OCI-M1 (cell line): Measurements from ENCODE around the gene ALG3.

Experiments used
- DNase-seq: peaks from one replicate; lab custom pipeline; 2025; lab: John Stamatoyannopoulos, UW

ALG3 gene

DNA sequence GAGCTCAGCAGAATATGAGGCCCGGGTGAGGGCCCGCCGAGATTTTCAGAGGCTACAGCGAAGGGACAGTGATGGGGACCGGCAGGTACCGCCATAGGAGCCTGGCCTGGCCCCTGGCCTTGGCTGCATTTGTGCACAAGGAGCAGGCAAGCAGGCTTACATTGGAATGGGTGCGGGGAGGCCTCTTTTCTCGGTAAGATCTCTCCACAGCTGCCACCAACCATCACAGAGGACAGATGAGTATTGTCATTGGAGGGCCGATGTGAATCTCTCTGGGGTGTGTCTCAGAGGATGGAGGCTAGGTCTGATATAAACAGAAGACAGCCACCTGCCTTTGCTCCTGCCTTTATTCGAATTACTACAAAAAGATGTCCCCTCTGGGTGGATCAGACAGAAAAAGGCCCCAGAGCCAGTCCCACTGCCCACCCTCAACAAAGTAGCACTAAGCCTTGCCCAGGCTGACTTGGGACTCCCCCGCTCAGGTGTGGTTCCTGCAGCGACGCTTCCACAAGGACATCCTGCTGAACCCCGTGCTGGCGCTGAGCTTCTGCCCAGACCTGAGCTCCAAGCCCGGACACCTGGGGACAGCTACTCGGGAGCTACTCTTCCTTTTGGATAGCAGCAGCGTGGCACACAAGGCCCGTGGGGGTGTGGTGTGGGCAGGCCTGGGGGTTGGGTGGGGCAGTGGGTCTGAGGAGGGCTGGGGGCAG is 13.9 kb downstream of the ALG3 start:
- DNase-seq: no peak

GRCh38 chr3:184234224-184234623 is 14.5 kb downstream of the ALG3 start:
- peak; percentile 63 for DNase-seq

GRCh38 chr3:184233127-184233843 is 15.5 kb downstream of the ALG3 start:
- no peak for DNase-seq

DNA sequence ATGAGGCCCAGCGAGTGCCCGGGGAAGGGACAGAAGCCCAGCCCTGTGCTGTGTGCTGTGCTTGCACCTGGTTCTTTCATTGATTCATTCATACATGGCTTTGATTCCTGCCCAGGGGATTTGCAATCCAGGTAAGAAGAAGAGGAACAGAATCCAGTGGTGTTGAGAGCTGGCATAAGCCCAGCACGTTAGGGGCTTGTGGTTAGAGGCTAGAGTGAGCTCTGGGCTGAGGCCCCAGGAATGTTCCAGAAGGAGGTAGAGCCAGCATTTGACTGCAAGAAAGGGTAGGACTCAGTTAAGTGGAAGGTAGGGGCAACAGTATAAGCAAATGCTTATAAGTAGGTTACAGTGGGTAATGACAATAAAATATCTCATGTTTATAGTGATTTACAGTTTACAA is 17.1 kb downstream of the ALG3 start:
- no peak for DNase-seq

GRCh38 chr3:184230603-184231528 is 17.9 kb downstream of the ALG3 start:
- DNase-seq: no peak

DNA sequence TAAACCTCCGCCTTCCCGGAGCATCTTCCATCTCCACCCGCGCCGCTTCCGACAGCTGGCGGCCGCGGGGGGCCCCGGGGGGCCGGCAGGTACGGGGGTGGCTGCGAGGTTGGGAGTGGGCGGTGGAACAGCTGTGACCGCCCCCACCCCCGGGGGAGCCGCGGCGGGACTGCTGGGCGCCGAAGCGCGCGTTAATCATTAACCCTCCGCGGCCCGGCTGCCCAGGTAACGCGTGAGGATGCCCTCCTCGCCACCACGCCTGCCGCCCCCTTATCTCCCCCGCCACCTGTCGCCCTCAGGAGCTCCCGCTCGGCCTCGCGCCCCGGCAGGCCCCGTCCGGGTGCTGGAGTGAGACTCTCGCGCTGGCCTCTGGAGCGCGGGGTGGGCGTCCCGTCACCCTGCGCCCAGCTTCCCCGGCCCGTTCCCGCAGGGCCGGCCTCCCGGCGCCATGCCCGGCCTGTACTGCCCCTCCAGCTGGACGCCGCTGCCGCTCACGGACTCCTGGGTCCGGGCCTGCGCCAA is 18.6 kb downstream of the ALG3 start:
- no peak for DNase-seq

DNA sequence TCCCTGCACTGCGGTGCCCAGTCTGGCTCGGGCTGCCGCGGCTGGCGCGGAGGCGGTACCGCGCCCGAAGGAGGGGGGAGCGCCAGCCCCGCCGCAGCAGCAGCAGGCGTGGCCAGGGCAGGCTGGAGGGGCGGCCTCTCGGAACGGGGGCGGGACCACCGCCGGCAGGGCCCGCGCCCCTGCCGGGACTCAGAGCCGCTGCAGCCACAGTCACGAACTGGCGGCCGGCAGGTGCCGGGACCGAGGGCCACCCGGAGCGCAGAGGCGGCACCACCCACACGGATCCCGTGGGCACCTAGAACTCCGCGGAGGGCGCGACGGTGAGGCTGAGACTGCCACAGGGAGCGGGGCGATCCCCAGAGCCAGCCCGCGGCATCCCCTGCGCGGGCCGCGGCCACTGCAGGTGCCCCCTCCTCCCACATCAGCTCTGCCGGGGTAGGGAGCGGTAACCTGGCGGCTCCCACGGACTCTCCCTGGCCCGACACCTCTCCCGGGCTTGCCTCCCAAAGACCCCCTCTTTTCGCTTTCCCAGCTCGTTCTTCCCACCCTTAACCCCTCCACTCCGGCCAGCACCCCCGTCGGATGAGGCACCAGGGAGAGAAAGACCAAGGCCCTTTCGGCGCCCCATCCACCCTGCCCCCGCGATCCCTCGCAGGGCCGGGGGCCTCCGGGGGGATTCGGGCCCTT is 19.2 kb downstream of the ALG3 start, which contains the start of gene VWA5B2:
Gene VWA5B2, plus strand, starts transcription at position 192 of the 687 bp plus-strand sequence. CDS start 944 bp downstream, outside the sequence.
- DNase-seq: peak; percentile 49

DNA sequence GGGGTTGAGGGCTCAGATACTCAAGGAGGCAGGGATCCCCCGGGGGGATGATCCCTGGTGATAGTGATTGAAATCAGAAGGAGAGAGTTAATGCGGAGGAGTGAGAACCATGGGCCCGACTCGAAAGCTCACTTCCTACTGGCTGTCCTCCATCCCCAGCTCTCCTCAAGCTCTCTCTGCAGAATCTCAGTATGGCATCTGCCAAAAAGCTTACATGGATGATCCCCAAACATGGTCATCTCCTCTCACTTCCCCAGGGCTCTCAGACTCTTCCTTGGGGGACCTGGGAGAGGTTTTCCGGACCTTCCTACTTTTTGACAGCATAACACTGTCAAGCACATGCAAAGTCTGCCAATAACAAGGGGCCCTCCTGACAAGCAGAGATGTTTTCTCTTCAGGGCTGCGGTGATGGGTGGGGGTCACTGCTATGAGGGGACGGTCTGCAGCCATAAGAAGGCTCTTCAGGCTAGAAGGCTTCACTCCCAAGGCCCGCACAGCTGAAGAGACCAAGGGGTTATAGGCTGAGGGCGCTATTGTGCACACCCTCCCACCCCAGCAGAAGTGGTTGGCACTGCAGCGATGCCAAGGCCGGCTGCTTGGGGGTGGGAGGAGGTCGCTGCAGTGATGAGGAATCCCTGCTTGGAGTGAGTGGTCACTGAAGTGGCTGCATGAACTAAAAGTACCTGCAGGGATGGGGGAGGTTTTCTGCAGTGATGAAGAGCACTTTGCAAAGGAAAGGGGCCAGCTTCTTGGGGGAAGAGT is 20.2 kb downstream of the ALG3 start:
- no peak for DNase-seq

DNA sequence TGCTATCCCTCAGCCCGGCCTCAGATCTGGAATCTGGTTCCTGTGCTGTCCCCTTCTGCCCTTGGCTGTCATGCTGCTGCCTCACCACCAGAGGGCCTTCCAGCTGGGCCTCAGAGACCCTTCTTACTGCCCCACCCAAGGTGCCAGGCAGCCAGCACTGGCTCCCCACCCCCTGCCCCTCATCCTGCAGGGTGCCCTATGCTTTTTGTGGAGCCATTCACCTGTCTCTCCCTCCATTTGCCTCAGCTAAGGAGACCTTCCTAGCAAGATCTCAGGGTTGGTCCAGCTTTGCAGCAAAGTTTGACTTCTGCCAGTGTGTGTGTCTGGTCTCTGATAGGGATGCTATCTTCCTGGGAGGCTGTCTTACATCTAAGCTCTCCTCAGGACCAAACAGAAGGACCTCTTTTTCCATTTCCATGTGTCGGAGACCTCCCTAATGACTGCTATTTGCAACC is 21.3 kb downstream of the ALG3 start:
- DNase-seq: peak; percentile 32

DNA sequence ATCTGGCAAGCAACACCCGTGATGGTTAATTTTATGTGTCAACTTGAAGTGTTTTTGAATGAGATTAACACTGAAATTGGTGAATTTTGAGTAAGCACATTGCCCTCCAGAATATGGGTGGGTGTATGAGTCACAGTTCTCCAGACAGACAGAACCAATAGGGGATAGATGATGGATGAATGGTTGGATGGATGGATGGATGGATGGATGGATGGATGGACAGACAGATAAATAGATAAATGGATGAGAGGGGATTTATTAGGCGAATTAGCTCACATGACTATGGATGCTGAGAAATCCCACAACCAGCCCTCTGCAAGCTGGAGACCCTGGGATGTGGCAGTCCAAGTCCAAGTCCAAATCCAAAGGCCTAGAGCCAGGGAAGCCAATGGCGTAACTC is 24.8 kb downstream of the ALG3 start:
- no peak for DNase-seq

DNA sequence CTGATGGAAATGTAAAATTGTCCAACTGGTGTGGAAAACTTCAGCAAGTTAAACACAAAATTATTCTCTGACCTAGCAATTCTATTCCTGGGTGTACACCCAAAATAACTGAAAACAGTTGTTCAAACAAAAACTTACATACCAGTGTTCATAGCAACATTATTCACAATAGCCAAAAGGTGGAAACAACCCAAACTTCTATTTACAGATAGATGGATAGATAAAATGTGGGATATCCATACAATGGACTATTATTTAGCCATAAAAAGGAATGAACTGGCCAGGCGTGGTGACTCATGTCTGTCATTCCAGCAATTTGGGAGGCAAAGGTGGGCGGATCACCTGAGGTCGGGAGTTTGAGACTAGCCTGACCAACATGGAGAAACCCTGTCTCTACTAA is 26.2 kb downstream of the ALG3 start:
- no peak for DNase-seq

GRCh38 chr3:184218814-184219213 is 29.9 kb downstream of the ALG3 start:
- DNase-seq: no peak

DNA sequence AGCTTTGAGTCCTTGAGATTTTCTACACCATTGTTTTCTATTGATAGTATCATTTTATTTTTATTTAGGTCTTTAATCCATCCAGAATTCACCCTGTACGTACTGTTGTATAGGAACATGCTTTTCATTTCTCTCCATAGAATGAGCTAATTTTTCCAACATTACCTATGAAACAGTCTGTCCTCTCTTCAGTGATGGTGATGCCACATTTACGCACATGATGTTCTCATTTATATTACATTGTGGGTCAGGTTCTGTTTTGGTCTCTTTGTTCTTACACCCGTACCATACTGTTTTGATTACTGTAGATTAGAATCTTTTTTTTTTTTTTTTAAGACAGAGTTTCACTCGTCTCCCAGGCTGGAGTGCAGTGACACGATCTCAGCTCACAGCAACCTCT is 37.0 kb downstream of the ALG3 start:
- no peak for DNase-seq

GRCh38 chr3:184211297-184211696 is 37.5 kb downstream of the ALG3 start:
- no peak for DNase-seq

DNA sequence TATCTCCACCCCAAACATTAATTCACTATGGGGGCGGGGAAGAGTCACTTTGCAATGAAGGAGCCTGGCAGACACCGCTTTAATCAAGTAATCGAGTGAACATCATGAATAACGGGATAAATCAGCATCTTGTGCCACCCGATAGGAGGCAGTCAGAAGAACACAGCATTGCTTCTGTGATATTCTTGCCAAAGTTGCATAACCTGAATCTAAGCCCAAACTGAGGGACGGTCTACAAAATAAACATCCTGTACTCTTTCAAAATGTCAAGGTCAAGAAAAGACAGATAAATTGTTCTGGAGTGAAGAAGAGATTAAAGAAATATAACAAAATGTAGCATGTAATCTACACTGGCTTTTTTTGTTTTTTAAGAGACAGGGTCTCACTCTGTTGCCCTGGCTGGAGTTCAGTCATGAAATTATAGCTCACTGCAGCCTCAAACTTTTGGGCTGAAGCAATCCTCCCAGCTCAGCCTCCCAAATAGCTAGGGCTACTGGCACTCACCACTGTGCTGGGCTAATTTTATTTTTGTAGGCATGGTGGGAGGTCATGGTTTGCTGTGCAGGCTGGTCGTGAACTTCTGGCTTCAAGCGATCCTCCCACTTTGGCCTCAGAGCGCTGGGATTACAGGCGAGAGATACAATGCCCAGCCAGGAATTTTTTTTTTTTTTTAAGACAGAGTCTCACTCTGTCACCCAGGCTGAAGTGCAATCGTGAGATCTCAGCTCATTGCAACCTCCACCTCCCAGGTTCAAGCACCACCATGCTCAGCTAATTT is 39.4 kb downstream of the ALG3 start:
- no peak for DNase-seq

DNA sequence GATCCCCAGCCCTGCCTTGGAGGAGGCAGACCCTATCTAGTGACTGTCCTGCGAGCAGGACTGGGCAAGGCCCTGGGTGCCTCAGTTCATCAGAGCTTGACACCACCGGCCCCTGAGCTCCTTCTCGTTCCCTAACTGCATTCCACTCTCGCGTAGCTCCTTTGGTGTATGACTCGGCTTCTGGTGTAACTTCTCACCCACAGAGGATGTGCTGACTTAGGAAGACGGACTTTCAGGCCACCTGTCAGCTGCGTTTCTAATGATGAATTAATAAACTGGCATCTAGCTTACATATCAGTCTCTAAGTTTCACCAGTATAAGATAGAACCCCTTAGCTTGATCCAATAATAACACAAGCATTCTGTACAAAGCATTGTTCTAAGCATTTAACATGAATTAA is 45.2 kb downstream of the ALG3 start:
- no peak for DNase-seq

- no peak for DNase-seq
These were observed 47.9 kb downstream of the ALG3 start for GRCh38 chr3:184200825-184201224.

GRCh38 chr3:184198509-184198908 is 50.3 kb downstream of the ALG3 start:
- no peak for DNase-seq

- DNase-seq: no peak
These were observed 52.2 kb downstream of the ALG3 start for GRCh38 chr3:184196536-184196935.

DNA sequence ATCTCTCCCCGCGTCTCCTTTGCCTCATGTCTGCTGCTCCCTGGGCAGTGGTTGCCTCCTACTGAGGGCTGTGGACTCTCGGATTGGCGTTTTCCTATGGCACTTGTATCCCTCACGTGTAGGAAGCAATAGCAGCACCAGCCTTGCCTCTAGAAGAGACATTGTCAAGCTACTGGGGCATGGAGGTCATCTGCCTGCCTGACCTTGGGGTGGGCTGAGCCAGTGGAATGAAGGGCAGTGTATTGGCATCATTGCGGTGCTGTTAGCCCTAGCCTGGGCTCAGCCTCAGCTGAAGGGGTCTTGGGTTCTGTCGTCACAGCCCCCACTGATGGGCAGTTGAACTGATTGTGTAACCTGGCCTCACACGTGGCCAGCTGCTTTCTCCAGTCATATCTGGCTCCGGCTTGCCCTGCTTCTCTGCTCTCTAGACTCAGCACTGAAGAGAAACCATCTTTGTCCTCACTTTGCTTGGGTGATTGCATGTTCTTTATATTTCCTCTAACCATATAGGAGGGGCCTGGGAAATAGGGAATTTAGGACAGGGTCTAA is 54.7 kb downstream of the ALG3 start:
- DNase-seq: no peak
